SK-N-MC (cell line): ENCODE results near the gene KIRREL1.

Experiments used
- EZH2 ChIP-seq: fragments of 200-600 bp; sonication (generic); IDR thresholded peaks from one replicate; pipeline ENCODE4 v1.6.1; 2017; ENCODE audit warnings: antibody characterized with exemption
- POLR2AphosphoS5 ChIP-seq: IDR thresholded peaks from 2 replicates; pipeline ENCODE4 v1.6.1; 2012; ENCODE audit warnings: mild to moderate bottlenecking, low read depth, low read length, borderline replicate concordance

GRCh38 chr1:158025576-158026230 is 32.3 kb downstream of the KIRREL1 start:
- TF ChIP-seq EZH2 (no peak), POLR2AphosphoS5 (no peak)
